Kidney (tissue), 14 donors: ENCODE results near the gene LSM5. TPM values are rescaled to one million over a fixed set of nuclear protein-coding genes. Genes with fewer than 3 reads are reported as not detected.

Source experiments
- DNase-seq, 5 donors: peaks; one replicate each; pipeline ENCODE4 v3.0.0-alpha.2; 2013 to 2020
- FAIRE-seq: peaks from 2 replicates; lab custom pipeline; 2012; peaks lifted over from hg19 to GRCh38; lab: Jason Lieb, UNC
- H3K27ac ChIP-seq, 2 donors: one replicate each; pipeline ENCODE4 v1.7.0; 2013; ENCODE audit warnings: low read depth in 2 of 2, low read length in 2 of 2, inconsistent platforms in 1 of 2
- H3K27me3 ChIP-seq: one replicate; pipeline ENCODE4 v1.7.1; 2013; ENCODE audit warnings: low read length, inconsistent platforms; ENCODE audit not compliant: control insufficient read depth, insufficient read depth
- H3K36me3 ChIP-seq, 3 donors: one replicate each; pipeline versions ENCODE4 v1.7.0 to v1.7.1; 2013; ENCODE audit warnings: low read length in 3 of 3, control low read depth in 1 of 3, inconsistent platforms in 1 of 3; ENCODE audit not compliant: insufficient read depth in 3 of 3, control insufficient read depth in 2 of 3
- H3K4me1 ChIP-seq, 3 donors: one replicate each; pipeline versions ENCODE4 v1.7.0 to v1.7.1; 2013; ENCODE audit warnings: low read length in 3 of 3, inconsistent platforms in 1 of 3, low read depth in 1 of 3; ENCODE audit not compliant: control insufficient read depth in 2 of 3, insufficient read depth in 2 of 3
- H3K4me3 ChIP-seq, 3 donors: one replicate each; pipeline versions ENCODE4 v1.7.0 to v1.8.1; 2013; ENCODE audit warnings: low read length in 3 of 3, control low read depth in 1 of 3, inconsistent platforms in 1 of 3
- H3K9ac ChIP-seq, 3 donors: one replicate each; pipeline versions ENCODE4 v1.7.0 to v1.7.1; 2013; ENCODE audit warnings: low read length in 3 of 3, control low read depth in 1 of 3, inconsistent platforms in 1 of 3
- H3K9me3 ChIP-seq, 3 donors: one replicate each; pipeline versions ENCODE4 v1.7.0 to v1.7.1; 2013; ENCODE audit warnings: low read length in 3 of 3, control low read depth in 1 of 3, inconsistent platforms in 1 of 3; ENCODE audit not compliant: control insufficient read depth in 2 of 3, insufficient read depth in 1 of 3
- intact Hi-C: fragments of 100-400 bp; cut with DNase I; formaldehyde crosslinking; loops from one replicate; pipeline ENCODE4 v1.11.1; 2022
- polyA plus RNA-seq: library from polyadenylated mRNA; stranded (reverse); fragments of 350-450 nt; fragmentation: Illumina TruSeq; extraction: RNeasy Lipid Tissue Mini Kit (QIAGEN cat#74804); gene quantifications from one replicate; pipeline ENCODE4 v1.2.3, GENCODE V29; 2014; ENCODE audit warnings: low read depth, low replicate concordance; ENCODE audit not compliant: insufficient read depth
- total RNA-seq: library from RNA; stranded (reverse); fragmentation: NEBNext Ultra II Directional; extraction: Animal tissue kit (Norgen Biotek cat#: 25700); gene quantifications from one replicate; pipeline ENCODE4 v1.2.1, GENCODE V29; 2021
- TF ChIP-seq, protein P1 (sequence below): IDR thresholded peaks from 3 replicates; pipeline ENCODE4 v1.5.1; 2012; ENCODE audit warnings: mild to moderate bottlenecking, moderate library complexity, borderline replicate concordance; ENCODE audit not compliant: insufficient read depth; ENCODE audit errors: extremely low read depth
- donor health status: control.
- donor health status: control.
- donor health status: control.
- donor health status: control.
- donor health status: control.
- donor health status: DM: yes; HTN: yes; CAD: no.
- donor health status: Normal renal cell carcinoma (clear cell type).

The LSM5 gene
- total and polyA plus RNA-seq, 2 donors from 2014 or later = 35.6 to 69.4 TPM

DNA sequence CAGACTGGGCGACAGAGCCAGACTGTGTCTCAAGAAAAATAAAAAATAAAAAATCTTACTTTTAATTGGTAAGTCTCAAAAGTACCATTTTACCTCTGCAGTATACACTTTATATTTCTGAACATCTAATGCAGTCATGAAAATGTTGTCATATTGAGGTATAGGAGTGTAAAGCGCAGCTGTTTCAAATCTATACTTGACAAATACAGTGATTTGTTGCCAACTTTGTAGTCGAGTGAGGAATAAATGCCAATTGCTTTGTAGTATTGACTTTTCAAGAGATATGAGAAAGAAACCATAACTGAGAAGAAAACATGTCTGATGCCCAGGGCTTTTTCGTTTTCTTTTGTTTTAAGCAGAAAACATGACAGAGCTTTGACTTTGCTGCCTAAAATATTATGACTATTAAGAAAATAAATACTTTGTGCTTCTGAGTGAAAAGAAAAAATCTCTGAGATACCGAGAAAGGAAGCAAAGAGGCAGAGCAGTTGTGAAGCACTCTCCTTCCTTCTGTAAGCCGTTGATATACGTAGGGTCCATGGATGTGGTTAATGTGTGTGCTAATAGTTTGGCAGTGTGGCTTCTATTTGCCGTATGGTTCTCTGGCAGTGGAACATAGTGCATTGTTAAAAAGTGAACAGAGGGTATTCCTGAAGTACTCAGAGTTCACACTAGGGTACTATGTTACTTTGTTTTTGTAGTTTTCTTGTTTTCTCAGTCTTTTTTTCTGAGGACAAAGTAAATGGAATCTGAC, 43.3 kb upstream of the LSM5 start:
- DNase-seq (peak in 1 of 5 donors; percentile 4), FAIRE-seq (no peak)
- peaks cover 0 to 7% (median 3%) of the 10 kb centered on the region in 3 donors for H3K4me1 ChIP-seq
- H3K9ac ChIP-seq = no peak overlapping the region
- intact Hi-C loops = no loop called here
- H3K27ac ChIP-seq = no peak overlapping the region
- no peaks in the 10 kb centered on the region for H3K36me3 ChIP-seq
- no peaks in the 10 kb centered on the region for H3K9me3 ChIP-seq
- H3K27me3 ChIP-seq = no peaks in the 10 kb centered on the region
- TF ChIP-seq, protein P1, sequence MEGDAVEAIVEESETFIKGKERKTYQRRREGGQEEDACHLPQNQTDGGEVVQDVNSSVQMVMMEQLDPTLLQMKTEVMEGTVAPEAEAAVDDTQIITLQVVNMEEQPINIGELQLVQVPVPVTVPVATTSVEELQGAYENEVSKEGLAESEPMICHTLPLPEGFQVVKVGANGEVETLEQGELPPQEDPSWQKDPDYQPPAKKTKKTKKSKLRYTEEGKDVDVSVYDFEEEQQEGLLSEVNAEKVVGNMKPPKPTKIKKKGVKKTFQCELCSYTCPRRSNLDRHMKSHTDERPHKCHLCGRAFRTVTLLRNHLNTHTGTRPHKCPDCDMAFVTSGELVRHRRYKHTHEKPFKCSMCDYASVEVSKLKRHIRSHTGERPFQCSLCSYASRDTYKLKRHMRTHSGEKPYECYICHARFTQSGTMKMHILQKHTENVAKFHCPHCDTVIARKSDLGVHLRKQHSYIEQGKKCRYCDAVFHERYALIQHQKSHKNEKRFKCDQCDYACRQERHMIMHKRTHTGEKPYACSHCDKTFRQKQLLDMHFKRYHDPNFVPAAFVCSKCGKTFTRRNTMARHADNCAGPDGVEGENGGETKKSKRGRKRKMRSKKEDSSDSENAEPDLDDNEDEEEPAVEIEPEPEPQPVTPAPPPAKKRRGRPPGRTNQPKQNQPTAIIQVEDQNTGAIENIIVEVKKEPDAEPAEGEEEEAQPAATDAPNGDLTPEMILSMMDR = no peak
- no peak overlapping the region for H3K4me3 ChIP-seq

DNA sequence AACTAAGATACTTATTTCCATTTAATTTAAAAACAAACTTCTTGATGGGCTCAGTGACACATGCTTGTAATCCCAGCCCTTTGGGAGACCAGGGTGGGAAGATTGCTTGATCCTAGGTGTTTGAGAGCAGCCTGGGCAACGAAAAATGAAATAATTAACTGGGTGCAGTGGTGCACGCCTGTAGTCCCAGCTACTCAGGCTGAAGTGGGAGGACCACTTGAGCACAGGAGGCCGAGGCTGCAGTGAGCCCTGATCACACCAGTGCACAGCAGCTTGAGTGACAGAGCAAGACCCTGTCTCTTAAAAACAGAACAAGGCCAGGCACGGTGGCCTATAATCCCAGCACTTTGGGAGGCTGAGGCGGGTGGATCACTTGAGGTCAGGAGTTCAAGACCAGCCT, 42.5 kb upstream of the LSM5 start:
- Histone ChIP-seq H3K27me3 (no peaks in the 10 kb centered on the region), H3K9me3 (no peaks in the 10 kb centered on the region), H3K27ac (no peak overlapping the region), H3K4me1 (peaks cover 0 to 7% (median 3%) of the 10 kb centered on the region in 3 donors), H3K9ac (no peak overlapping the region), H3K36me3 (no peaks in the 10 kb centered on the region), H3K4me3 (no peak overlapping the region)
- TF ChIP-seq, protein P1 = no peak
- intact Hi-C loops = no loop called here
- DNase-seq (peak in 1 of 5 donors; percentile 3), FAIRE-seq (no peak)

DNA sequence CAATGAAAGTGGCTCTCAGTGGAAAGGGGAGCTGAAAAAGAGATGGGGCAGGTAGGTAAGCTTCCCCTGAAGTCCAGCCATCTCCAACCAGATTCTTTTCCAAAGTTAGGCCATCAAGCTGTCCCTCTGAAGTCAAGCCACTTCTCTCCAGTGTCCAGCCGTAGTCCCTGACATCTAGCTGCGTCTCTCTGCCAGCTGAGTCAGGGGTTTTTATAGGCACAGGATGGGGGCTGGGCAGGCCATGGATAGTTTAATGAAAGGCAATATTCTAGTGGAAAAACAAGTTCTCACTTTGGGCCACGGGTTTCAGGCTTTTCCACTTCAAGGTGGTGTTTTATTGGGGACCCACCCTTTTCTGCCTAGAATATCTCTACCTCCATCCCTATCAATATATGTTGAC, 41.9 kb upstream of the LSM5 start:
- no peaks in the 10 kb centered on the region for H3K9me3 ChIP-seq
- FAIRE-seq (no peak), DNase-seq (no peak)
- no peaks in the 10 kb centered on the region for H3K36me3 ChIP-seq
- TF ChIP-seq, protein P1 = no peak
- no peaks in the 10 kb centered on the region for H3K27me3 ChIP-seq
- H3K4me3 ChIP-seq = no peak overlapping the region
- intact Hi-C loops = no loop called here
- H3K27ac ChIP-seq = no peak overlapping the region
- peaks cover 0 to 7% (median 3%) of the 10 kb centered on the region in 3 donors for H3K4me1 ChIP-seq
- no peak overlapping the region for H3K9ac ChIP-seq

DNA sequence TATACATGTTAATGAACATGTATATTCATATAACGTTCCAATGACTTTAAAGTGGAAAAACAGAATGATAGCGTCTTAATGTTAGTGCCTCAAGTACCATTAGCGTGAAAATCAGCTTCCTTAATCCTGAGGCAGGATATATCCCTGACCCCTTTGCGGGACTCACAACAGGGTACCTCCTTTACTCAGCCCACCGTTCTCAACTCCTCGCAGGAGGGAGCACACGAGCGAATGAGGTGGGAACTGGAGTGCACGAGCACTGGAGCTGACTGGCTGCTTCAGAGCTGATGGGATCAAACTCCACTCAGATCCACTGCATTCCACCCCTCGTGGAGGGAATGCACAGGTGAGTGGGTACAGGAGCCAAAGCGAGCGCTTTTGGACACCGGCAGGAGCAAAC, 41.2 kb upstream of the LSM5 start:
- Histone ChIP-seq H3K27me3 (no peaks in the 10 kb centered on the region), H3K9ac (no peak overlapping the region), H3K4me3 (no peak overlapping the region), H3K4me1 (peaks cover 0 to under 1% (median 0%) of the 10 kb centered on the region in 3 donors), H3K9me3 (no peaks in the 10 kb centered on the region), H3K27ac (no peak overlapping the region), H3K36me3 (no peaks in the 10 kb centered on the region)
- DNase-seq = no peak
- FAIRE-seq = no peak
- TF ChIP-seq, protein P1 = no peak
- intact Hi-C loops = no loop called here
